ENCODE results near the gene NKAIN4.
A peak's percentile ranks its signal among the peaks of the same experiment; 100 is the strongest.

The NKAIN4 gene

DNA sequence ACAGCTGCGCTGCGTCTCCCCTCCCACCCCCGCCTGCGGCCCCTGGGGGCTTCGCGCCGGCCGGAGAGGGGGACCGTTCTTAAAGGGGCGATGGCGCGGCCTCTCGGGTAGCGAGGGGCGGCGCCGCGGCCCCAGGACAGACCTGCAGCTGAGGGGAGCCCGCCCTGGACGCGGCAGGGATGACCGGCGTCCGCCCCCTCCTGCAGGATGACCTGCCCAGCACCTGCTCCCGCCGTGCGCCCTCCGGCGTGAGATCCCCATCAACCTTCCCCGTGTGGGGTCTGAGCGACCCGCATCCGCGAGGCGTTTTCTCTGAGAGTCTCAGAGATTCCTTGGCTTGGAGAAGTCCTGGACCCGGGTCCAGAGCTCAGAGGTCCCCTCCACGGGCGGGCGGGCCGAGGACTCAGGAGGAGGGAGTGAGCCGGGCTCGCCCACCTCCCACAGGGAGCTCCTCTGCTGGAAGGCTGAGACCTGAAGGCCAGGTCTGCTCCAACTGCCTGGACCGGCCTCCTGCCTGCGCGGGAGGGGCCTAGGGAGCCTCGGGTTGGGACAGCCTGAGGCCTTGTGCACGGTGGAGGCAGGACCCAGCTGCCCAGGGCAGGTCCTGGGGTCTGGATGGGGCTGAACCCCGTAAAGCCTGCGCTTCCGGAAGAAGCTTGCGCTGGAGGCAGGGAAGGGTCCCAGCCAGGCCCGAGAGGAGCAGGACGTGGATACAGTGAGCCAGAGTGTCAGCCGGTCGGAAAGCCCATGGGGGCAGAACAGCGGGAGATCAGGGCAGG lies 532 bp upstream of the NKAIN4 start:
- DNase-seq = no peak

DNA sequence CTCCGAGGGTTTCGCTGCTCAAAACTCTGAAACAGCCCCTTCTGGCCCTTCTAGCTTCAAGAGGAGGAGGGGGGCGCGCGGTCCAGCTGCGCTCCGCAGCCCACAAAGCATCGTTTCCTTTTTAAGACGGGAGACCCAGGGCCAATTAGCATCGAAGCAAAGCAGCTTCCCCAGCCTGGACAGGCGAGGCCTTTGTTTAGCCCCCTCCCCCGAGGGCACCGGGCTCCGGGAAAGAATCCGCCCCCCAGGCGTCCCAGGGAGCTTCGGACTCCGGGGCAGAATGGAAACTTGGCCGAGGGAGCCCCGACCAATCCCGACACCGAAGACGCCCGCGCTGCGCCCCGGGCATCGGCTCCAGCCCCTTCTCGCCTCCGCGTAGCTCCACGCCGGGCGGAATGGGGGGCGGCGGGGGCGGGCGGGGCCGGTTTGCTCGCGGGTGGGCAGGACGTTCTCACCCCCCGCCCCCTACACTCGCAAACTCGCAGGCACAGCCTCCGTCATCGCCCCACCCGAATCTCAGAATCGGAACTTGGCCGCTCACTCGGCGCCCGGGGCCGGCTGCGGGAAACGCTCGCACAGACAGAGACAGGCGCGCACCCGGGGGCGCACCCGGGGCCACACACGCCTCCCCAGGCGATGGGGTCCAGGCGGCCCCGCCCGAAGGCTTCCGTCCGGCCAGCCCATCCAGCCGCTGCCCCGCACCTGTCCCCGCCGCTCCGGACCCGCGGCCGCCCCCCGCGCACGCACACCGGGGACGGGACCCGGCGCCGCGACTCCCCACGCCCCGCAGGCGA lies 628 bp downstream of the NKAIN4 start:
- no peak for DNase-seq

DNA sequence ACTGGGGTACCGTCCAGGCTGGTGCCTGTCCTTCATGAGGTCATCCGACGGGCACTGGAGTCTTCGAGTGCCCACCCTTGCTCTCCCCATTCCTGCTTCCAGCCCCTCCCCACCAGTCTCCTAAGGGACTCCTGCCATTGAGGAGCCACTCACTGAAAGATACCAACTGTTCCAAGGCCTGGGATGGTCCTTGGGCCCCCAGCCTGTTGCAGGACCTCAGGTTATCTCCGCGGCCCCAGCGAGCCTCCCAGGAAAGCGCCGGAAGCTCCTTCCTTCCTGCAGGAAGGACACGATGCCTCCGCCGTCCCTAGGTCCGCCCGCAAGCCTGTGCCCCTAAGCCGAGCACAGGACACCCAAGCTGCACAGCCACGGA lies 1.2 kb downstream of the NKAIN4 start:
- DNase-seq = no peak

DNA sequence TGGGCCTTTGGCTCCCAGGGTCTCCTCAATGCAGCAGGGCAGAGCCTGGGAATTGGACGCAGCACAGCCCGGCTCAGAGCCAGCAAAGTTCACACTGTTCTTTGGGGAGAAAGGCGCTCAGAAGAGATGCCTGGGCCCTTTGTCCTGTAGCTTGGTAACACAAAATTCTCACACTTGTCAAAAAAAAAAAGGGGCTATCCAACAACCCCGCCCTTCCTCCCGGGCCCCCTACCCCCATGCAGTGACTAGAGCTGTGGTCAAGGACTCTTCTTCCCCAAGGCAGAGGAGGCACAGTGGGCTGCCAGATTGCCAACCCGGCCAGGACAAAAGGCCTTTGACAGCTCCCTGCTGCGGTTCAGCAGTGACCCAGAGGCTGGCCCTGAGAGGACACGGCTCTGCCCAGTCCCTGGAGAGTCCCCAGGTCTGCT lies 2.0 kb downstream of the NKAIN4 start:
- DNase-seq = no peak

- DNase-seq = peak; percentile 51
Measured at GRCh38 chr20:63251350-63251749, 2.9 kb downstream of the NKAIN4 start.

- no peak for DNase-seq
Measured at GRCh38 chr20:63249891-63250290, 4.4 kb downstream of the NKAIN4 start.

GRCh38 chr20:63248835-63249591 lies 5.2 kb downstream of the NKAIN4 start:
- no peak for DNase-seq

GRCh38 chr20:63247671-63248228 lies 6.5 kb downstream of the NKAIN4 start:
- DNase-seq = no peak

DNA sequence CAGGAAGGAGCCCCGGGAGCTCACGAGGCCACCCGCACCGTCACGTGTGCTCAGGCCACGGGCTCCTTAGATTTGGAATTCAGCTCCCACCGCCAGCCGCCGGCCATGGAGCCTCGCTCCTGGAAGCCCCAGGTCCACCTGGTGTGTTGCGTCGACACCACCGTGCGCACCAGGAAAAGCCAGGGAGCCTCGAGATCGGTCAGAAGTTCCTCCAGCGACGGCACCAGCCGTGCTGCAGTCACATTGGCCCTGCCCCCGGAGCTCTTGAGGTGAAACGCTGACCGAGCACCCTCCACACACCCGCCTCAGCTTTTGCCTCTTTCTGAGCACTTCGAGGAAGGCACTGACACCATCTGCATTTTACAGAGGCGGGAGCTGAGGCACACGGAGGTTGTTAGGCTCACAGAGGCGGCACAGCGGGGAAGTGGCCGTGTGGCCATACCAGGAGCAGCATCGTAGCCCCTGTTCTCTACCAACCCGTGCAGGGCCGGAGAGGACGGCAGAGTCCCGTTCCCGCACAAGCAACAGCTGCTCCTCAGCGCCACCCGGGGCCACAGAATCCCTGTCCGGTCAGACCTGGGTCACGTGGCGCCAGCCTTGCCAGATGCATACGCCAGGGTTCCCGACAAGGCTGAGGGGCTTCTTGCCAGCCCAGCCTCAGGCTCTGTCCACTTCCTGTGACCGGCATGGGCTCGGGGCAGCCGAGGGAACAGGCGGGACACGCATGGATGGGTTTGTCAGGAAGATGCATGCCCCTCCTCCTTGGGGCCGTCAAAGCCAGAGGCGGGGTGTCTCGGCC lies 7.6 kb downstream of the NKAIN4 start:
- no peak for DNase-seq

- no peak for DNase-seq
Measured at GRCh38 chr20:63244468-63244867, 9.8 kb downstream of the NKAIN4 start.

DNA sequence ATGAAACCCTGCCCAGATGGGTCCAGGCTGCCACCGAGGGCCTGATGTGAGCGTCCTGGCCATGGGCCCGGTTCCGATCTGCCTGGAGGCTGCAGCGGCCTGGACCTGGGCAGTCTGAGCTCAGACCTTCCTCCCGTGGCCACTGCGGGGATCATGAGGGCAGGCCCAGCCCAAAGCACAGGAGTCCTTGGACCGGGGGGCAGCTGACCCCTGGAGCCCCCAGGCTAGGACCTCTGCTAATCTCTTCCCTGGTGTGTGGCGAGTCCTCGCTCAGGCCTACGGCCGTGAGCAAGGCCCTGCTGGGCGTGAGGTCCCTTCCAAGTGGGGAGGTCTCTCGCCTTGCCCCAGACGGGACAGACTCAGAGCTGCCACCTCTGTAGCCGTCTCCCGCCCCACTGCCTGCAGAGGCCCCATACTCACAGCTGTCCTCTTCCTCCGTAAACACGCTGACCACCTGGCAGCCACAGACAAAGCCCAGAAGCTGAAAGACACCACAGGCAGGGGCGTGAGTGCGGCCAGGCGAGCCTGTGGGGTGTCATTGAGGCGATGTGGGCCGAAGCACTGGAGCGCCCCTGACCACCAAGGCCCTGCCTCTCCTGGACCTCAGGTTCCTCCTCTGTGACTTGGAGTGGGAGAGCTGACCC lies 10.5 kb downstream of the NKAIN4 start:
- DNase-seq = no peak

DNA sequence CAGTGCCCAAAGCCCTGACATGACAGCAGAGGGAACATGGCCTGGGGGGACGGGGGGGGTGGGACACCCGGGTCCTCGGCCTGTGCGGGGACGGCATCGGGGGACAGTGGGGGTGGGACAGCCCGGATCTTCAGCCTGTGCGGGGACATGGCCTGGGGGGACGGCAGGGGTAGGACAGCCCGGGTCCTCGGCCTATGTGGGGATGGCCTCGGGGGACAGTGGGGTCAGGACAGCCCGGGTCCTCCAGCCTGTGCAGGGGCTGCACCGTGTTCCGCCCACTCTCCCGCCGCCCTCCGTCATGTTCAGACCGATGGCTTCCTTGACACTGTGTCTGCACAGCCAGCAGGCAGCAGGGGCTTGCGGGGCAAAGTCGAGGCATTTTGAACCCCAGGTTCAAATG lies 11.5 kb downstream of the NKAIN4 start:
- no peak for DNase-seq

GRCh38 chr20:63241272-63241671 lies 13.0 kb downstream of the NKAIN4 start:
- no peak for DNase-seq

GRCh38 chr20:63240004-63240403 lies 14.3 kb downstream of the NKAIN4 start:
- no peak for DNase-seq

GRCh38 chr20:63239431-63239830 lies 14.8 kb downstream of the NKAIN4 start:
- no peak for DNase-seq

- DNase-seq = peak; percentile 33
Measured at GRCh38 chr20:63238514-63239125, 15.6 kb downstream of the NKAIN4 start.

GRCh38 chr20:63238031-63238430 lies 16.2 kb downstream of the NKAIN4 start:
- no peak for DNase-seq

GRCh38 chr20:63236116-63236837 lies 18.0 kb downstream of the NKAIN4 start:
- no peak for DNase-seq

- no peak for DNase-seq
Measured at GRCh38 chr20:63235399-63235983, 18.8 kb downstream of the NKAIN4 start, which contains the start of gene BIRC7. TSS of gene BIRC7 (plus strand) at chr20:63235905. CDS start at chr20:63236097, 192 bp downstream.
